Smooth muscle cell (in vitro differentiated cells): ENCODE measurements around the gene CCDC7. TPM values are rescaled to one million over a fixed set of nuclear protein-coding genes. Genes with fewer than 3 reads are reported as not detected.

Experiments used
- DNase-seq: peaks from one replicate; lab custom pipeline; 2025; ENCODE audit not compliant: unreplicated experiment; lab: John Stamatoyannopoulos, UW
- H2AFZ ChIP-seq: fragments of 200-600 bp; sonication (generic); 2 replicates; pipeline ENCODE4 v1.6.0; 2016; ENCODE audit warnings: antibody characterized with exemption, low read depth, mild to moderate bottlenecking
- H3F3A ChIP-seq: fragments of 200-600 bp; sonication (generic); 2 replicates; pipeline ENCODE4 v1.6.0; 2017; ENCODE audit warnings: antibody characterized with exemption, low read depth
- H3K27ac ChIP-seq: fragments of 200-600 bp; sonication (generic); 2 replicates; pipeline ENCODE4 v1.5.1; 2016; ENCODE audit warnings: low read depth, mild to moderate bottlenecking
- H3K27me3 ChIP-seq: fragments of 200-600 bp; sonication (generic); 2 replicates; pipeline ENCODE4 v1.6.1; 2016; ENCODE audit warnings: low read depth, mild to moderate bottlenecking
- H3K36me3 ChIP-seq: fragments of 200-600 bp; sonication (generic); 2 replicates; pipeline ENCODE4 v1.5.1; 2016; ENCODE audit warnings: low read depth
- H3K4me1 ChIP-seq: fragments of 200-600 bp; sonication (generic); 2 replicates; pipeline ENCODE4 v1.5.1; 2016; ENCODE audit warnings: low read depth
- H3K4me2 ChIP-seq: fragments of 200-600 bp; sonication (generic); 2 replicates; pipeline ENCODE4 v1.6.0; 2016; ENCODE audit warnings: mild to moderate bottlenecking
- H3K4me3 ChIP-seq: fragments of 200-600 bp; sonication (generic); 2 replicates; pipeline ENCODE4 v1.5.1; 2016; ENCODE audit warnings: mild to moderate bottlenecking
- H3K79me2 ChIP-seq: fragments of 200-600 bp; sonication (generic); 2 replicates; pipeline ENCODE4 v1.6.0; 2016; ENCODE audit warnings: low read depth, mild to moderate bottlenecking
- H3K9ac ChIP-seq: fragments of 200-600 bp; sonication (generic); 2 replicates; pipeline ENCODE4 v1.6.0; 2016; ENCODE audit warnings: low read depth
- H3K9me3 ChIP-seq: fragments of 200-600 bp; sonication (generic); replicated peaks from 2 replicates; pipeline ENCODE4 v1.5.1; 2016; ENCODE audit warnings: low read depth
- H4K20me1 ChIP-seq: fragments of 200-600 bp; sonication (generic); 2 replicates; pipeline ENCODE4 v1.6.0; 2016; ENCODE audit warnings: low read depth
- WGBS: methylation state at CpG from one replicate; pipeline ENCODE4 v1.1.7; 2016; ENCODE audit warnings: low lambda C conversion rate; 5-methylcytosine and 5-hydroxymethylcytosine counted together
- polyA plus RNA-seq: library from polyadenylated mRNA; unstranded; fragments of >200 nt; fragmentation: Nextera tagmentation; extraction: Ambion mirVana; gene quantifications from 2 replicates; pipeline ENCODE4 v1.2.1, GENCODE V29; 2016
- total RNA-seq: library from RNA; depleted of rRNA; stranded (reverse); fragments of >200 nt; gene quantifications from 2 replicates; pipeline ENCODE4 v1.2.3, GENCODE V29; 2014
- TF ChIP-seq, protein P1 (sequence below): fragments of 200-600 bp; sonication (generic); IDR thresholded peaks from 2 replicates; pipeline ENCODE4 v1.5.1; 2017; ENCODE audit warnings: borderline replicate concordance, mild to moderate bottlenecking, antibody characterized with exemption; ENCODE audit not compliant: insufficient read depth, poor library complexity, severe bottlenecking

CCDC7 gene
- total and polyA plus RNA-seq, 2 experiments from 2014 or later, result 1.5 to 4.2 TPM

- Histone ChIP-seq H3K9ac (no peak overlapping the region), H3K4me2 (no peak overlapping the region), H4K20me1 (no peaks in the 10 kb centered on the region), H3K4me3 (no peak overlapping the region), H3F3A (peaks cover 10% of the 10 kb centered on the region), H3K9me3 (no peaks in the 10 kb centered on the region), H3K27ac (no peak overlapping the region), H3K4me1 (peaks cover 18% of the 10 kb centered on the region), H2AFZ (no peak overlapping the region), H3K27me3 (no peaks in the 10 kb centered on the region), H3K79me2 (no peaks in the 10 kb centered on the region), H3K36me3 (no peaks in the 10 kb centered on the region)
- 95% methylated on average over 8 of the region's 8 CpGs for WGBS
- DNase-seq, result no peak
- TF ChIP-seq, protein P1, sequence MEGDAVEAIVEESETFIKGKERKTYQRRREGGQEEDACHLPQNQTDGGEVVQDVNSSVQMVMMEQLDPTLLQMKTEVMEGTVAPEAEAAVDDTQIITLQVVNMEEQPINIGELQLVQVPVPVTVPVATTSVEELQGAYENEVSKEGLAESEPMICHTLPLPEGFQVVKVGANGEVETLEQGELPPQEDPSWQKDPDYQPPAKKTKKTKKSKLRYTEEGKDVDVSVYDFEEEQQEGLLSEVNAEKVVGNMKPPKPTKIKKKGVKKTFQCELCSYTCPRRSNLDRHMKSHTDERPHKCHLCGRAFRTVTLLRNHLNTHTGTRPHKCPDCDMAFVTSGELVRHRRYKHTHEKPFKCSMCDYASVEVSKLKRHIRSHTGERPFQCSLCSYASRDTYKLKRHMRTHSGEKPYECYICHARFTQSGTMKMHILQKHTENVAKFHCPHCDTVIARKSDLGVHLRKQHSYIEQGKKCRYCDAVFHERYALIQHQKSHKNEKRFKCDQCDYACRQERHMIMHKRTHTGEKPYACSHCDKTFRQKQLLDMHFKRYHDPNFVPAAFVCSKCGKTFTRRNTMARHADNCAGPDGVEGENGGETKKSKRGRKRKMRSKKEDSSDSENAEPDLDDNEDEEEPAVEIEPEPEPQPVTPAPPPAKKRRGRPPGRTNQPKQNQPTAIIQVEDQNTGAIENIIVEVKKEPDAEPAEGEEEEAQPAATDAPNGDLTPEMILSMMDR, result no peak
Observed at GRCh38 chr10:32410569-32410968, 35.4 kb upstream of the CCDC7 start.

DNA sequence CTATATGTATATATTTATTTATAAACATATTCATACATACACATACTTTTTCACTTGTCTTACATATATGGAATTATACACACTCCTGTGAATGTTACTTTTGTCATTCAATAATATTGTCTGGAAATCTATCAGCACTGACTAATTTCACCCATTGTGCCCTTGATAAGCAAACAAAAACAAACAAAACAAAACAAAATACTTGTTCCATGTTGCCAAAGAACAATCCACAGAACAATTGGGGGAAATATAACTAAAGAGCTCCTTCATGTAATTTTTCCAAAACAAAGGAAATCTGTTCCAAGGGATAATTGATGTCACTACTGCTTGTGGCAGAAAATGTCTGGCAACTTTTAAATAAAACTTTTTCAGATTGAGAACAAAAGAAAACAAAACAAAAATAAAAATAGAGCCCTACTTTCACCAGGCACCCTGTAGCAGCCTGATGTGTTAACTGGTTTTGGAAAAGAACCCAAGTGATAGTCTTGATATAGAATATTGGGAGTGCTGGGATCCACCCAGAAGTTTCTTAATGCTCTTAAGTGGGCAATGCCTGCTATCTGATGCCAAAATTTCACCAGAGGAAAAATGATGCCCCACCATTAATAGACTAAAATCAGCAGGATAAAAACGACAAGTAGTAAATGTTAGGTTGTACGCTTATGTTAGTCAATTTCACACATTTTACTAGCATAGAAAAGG lies 34.0 kb upstream of the CCDC7 start:
- TF ChIP-seq, protein P1, result no peak
- peak overlapping the region; percentile 99 for H3K27ac ChIP-seq
- H2AFZ ChIP-seq, result peak overlapping the region; percentile 70
- H3K9me3 ChIP-seq, result no peaks in the 10 kb centered on the region
- peaks cover 10% of the 10 kb centered on the region for H3F3A ChIP-seq
- 70% methylated on average over 2 of the region's 2 CpGs for WGBS
- peaks cover 18% of the 10 kb centered on the region for H3K4me1 ChIP-seq
- H4K20me1 ChIP-seq, result no peaks in the 10 kb centered on the region
- peak overlapping the region; percentile 71 for H3K4me2 ChIP-seq
- H3K9ac ChIP-seq, result peak overlapping the region; percentile 91
- DNase-seq, result no peak
- H3K4me3 ChIP-seq, result no peak overlapping the region
- H3K27me3 ChIP-seq, result no peaks in the 10 kb centered on the region
- H3K36me3 ChIP-seq, result no peaks in the 10 kb centered on the region
- no peaks in the 10 kb centered on the region for H3K79me2 ChIP-seq

GRCh38 chr10:32412499-32412853 lies 33.5 kb upstream of the CCDC7 start:
- peak overlapping the region; percentile 70 for H2AFZ ChIP-seq
- peak overlapping the region; percentile 91 for H3K9ac ChIP-seq
- H3F3A ChIP-seq, result peaks cover 10% of the 10 kb centered on the region
- H3K79me2 ChIP-seq, result no peaks in the 10 kb centered on the region
- H3K4me3 ChIP-seq, result no peak overlapping the region
- no peak for DNase-seq
- no peaks in the 10 kb centered on the region for H3K9me3 ChIP-seq
- TF ChIP-seq, protein P1, result no peak
- peaks cover 18% of the 10 kb centered on the region for H3K4me1 ChIP-seq
- peak overlapping the region; percentile 99 for H3K27ac ChIP-seq
- no peaks in the 10 kb centered on the region for H3K36me3 ChIP-seq
- no peaks in the 10 kb centered on the region for H3K27me3 ChIP-seq
- WGBS, result 5% methylated on average over 2 of the region's 2 CpGs
- no peaks in the 10 kb centered on the region for H4K20me1 ChIP-seq
- peak overlapping the region; percentile 71 for H3K4me2 ChIP-seq

GRCh38 chr10:32413513-32413912 lies 32.4 kb upstream of the CCDC7 start:
- H3K79me2 ChIP-seq, result no peaks in the 10 kb centered on the region
- no peaks in the 10 kb centered on the region for H3K9me3 ChIP-seq
- H3K9ac ChIP-seq, result peak overlapping the region; percentile 91
- H3K27me3 ChIP-seq, result no peaks in the 10 kb centered on the region
- no peaks in the 10 kb centered on the region for H4K20me1 ChIP-seq
- TF ChIP-seq, protein P1, result no peak
- no peak overlapping the region for H3K4me3 ChIP-seq
- H3K4me1 ChIP-seq, result peaks cover 18% of the 10 kb centered on the region
- H3K27ac ChIP-seq, result peak overlapping the region; percentile 99
- DNase-seq, result no peak
- H3K36me3 ChIP-seq, result no peaks in the 10 kb centered on the region
- peak overlapping the region; percentile 71 for H3K4me2 ChIP-seq
- no peak overlapping the region for H2AFZ ChIP-seq
- 8% methylated on average over 2 of the region's 2 CpGs for WGBS
- H3F3A ChIP-seq, result peaks cover 10% of the 10 kb centered on the region
